Measurements from ENCODE around the gene SOD1.

- TF ChIP-seq CTCF (IDR thresholded peaks at IDR 0.05) (no peak), POLR2A (IDR thresholded peaks at IDR 0.05) (no peak)
Observed at GRCh38 chr21:31624181-31624580, 35.3 kb upstream of the SOD1 start.
